SJCRH30 (cell line): ENCODE data around the gene SULT1A3. TPM values are rescaled to one million over a fixed set of nuclear protein-coding genes. Genes with fewer than 3 reads are reported as not detected.
"Not testable (repeated sequence)": the region's sequence is repeated elsewhere in the genome, so short reads cannot be mapped to it uniquely, and the experiment has no call there.

ENCODE experiments used
- DNase-seq, 2 experiments: peaks; one replicate each; pipeline ENCODE4 v3.0.0-alpha.2; 2015 to 2020
- H3K27ac ChIP-seq: fragments of 250-450 bp; sonication (Bioruptor Pico); 2 replicates; pipeline ENCODE4 v1.5.1; 2020; ENCODE audit warnings: mild to moderate bottlenecking, moderate library complexity
- H3K27me3 ChIP-seq: fragments of 250-450 bp; sonication (Bioruptor Pico); 2 replicates; pipeline ENCODE4 v1.5.1; 2020; ENCODE audit warnings: mild to moderate bottlenecking, moderate library complexity
- H3K36me3 ChIP-seq: fragments of 250-450 bp; sonication (Bioruptor Pico); 2 replicates; pipeline ENCODE4 v1.5.1; 2020; ENCODE audit warnings: mild to moderate bottlenecking, moderate library complexity
- H3K4me1 ChIP-seq: fragments of 250-450 bp; sonication (Bioruptor Pico); 2 replicates; pipeline ENCODE4 v1.5.1; 2020; ENCODE audit warnings: mild to moderate bottlenecking, moderate library complexity
- H3K4me3 ChIP-seq: fragments of 250-450 bp; sonication (Bioruptor Pico); 2 replicates; pipeline ENCODE4 v1.5.1; 2020; ENCODE audit warnings: mild to moderate bottlenecking, moderate library complexity
- H3K9me3 ChIP-seq: fragments of 250-450 bp; sonication (Bioruptor Pico); replicated peaks from 2 replicates; pipeline ENCODE4 v1.5.1; 2020; ENCODE audit warnings: mild to moderate bottlenecking, moderate library complexity
- total RNA-seq: library from RNA; depleted of rRNA; stranded (reverse); fragments of >200 nt; shearing (Covaris generic); gene quantifications from 2 replicates; pipeline ENCODE4 v1.2.3, GENCODE V29; 2014

SULT1A3 gene
- total RNA-seq, 1 experiment from 2014 or later, result 4.3 TPM

DNA sequence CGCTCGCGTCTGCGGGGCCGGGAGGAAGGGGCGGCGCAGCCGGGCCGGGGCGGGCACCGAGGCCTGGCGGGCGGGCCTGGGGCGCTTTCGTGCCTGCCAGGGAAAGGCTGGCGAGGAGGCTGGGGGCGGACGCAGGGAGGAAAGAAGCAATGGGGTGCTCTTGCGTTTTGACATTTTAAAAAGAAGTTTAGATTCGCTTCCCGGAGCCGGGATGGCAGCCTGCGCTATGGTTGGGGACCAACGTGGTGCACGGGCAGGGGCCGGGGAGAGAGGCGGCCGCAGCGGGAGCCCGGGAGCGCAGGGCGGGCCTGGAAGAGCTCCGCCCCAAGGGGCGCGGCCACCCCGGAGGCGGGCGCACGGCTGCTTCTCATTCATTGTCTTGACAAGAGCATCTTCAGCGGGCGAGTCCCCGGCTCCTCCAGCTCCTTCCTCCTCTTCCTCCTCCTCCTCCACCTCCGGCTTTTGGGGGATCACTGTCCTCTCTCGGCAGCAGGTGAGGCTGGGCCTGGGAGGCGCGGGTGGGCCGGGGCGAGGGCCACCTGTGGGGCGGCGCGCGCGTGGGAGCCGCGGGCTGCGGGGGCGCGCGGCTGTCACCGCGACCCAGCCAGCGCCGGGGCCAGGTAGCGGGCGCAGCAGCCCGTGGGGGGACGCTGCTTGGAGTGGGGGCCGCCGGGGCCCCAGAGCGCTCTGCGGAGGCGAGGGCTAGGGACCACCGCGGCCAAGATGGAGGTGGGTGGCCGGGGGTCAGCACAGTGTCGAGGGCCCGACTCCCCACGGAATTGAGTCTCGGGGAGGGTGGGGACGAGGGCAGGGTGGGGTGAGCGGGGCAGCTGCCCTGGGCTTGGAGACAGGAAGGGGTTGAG is 15.6 kb upstream of the SULT1A3 start, which contains the start of gene CORO1A:
TSS of gene CORO1A (plus strand) at position 370 of the 863 bp plus-strand sequence. CDS start 1,608 bp downstream, outside the sequence.
- Histone ChIP-seq H3K9me3 (no peaks in the 10 kb centered on the region), H3K36me3 (no peaks in the 10 kb centered on the region), H3K4me1 (peaks cover 9% of the 10 kb centered on the region), H3K27ac (no peak within 1 kb of the TSS), H3K4me3 (peak within 1 kb of the TSS; percentile 69), H3K27me3 (no peaks in the 10 kb centered on the region)
- peak; percentile 77 to 80 for DNase-seq

- peak; percentile 4 to 8 for DNase-seq
- Histone ChIP-seq H3K9me3 (no peaks in the 10 kb centered on the region), H3K4me1 (peaks cover 9% of the 10 kb centered on the region), H3K36me3 (no peaks in the 10 kb centered on the region), H3K4me3 (peak overlapping the region; percentile 69), H3K27ac (no peak overlapping the region), H3K27me3 (no peaks in the 10 kb centered on the region)
Measured at GRCh38 chr16:30184096-30184890, 14.8 kb upstream of the SULT1A3 start.

DNA sequence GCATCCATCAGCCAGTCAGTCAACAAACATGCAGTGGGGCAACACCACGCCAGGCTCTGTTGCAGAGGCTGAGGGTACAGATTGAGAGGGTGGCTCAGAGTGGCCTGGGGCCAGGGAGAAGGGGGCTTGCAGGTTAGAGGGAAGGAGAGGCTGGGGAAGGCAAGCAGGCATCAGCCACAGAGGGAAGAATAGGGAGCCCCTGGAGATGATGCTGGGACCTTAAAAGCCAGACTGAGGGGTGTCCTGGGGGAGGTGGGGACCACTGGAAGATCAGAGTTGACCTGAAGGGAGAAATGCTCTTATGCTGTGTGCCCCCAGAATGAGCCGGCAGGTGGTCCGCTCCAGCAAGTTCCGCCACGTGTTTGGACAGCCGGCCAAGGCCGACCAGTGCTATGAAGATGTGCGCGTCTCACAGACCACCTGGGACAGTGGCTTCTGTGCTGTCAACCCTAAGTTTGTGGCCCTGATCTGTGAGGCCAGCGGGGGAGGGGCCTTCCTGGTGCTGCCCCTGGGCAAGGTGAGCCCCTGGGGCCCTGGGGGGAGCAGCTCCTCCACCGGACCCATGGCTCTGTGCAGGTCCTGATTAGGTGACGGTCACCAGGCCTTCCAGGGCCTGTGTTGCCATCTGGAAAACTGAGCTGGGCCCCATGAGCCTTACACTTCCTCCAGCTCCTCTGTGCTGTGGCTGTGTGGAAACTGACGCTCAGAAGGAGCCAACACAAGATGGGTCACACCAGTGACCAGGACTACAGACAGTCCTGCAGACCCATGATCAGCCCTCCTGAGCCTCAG is 14.0 kb upstream of the SULT1A3 start:
- H3K4me3 ChIP-seq, result no peak overlapping the region
- no peak overlapping the region for H3K27ac ChIP-seq
- H3K36me3 ChIP-seq, result no peaks in the 10 kb centered on the region
- no peaks in the 10 kb centered on the region for H3K27me3 ChIP-seq
- H3K4me1 ChIP-seq, result peaks cover 9% of the 10 kb centered on the region
- DNase-seq, result no peak
- H3K9me3 ChIP-seq, result no peaks in the 10 kb centered on the region

DNA sequence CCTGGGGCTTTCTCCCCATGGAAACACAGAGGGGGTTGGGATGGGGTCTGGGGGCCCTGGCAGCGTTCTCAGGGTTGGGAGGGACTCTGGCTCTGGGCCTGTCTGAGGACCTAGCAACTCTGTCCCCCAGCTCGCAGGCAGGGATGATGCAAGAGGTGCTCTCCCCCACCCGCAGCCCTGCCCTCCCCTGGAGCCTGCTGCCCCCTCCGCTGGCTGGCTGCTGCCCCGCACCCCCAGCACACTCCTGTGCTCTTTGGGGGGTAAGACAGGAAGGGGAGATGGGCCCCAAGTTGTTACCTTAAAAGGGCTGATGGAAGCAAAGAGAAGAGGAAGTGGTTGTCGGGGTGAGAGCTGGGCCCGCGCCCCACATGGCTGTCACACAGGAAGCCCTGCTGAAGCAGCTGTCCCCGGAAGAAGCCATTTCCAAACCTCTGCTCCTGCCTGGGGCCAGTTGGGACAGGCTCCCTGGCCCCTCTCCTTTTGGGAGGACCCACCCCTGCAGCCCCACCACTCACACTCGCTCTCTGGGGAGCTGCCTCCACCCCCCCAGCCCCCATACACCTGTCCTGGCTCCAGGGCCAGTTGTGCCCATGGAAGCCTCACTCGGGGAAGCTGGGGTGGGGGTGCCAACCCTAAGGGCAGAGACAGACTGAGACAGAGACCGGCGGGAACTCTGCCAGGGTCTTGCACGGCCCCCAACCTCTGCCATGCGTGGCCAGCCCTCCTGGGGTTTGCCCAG is 13.2 kb upstream of the SULT1A3 start:
- peaks cover 9% of the 10 kb centered on the region for H3K4me1 ChIP-seq
- H3K9me3 ChIP-seq, result no peaks in the 10 kb centered on the region
- DNase-seq, result peak; percentile 37 to 51
- no peaks in the 10 kb centered on the region for H3K27me3 ChIP-seq
- no peaks in the 10 kb centered on the region for H3K36me3 ChIP-seq
- no peak overlapping the region for H3K27ac ChIP-seq
- H3K4me3 ChIP-seq, result no peak overlapping the region

DNA sequence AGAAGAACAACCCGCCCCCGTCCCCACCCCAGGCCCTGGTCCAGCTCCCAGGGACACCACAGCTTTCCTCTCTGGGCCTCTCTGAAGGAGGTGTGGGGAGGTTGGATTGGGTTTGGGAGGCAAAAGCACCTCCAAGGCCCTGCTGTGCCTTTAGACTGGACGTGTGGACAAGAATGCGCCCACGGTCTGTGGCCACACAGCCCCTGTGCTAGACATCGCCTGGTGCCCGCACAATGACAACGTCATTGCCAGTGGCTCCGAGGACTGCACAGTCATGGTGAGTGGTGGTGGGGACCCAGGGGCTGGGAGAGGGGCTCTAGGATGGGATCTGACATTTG is 12.6 kb upstream of the SULT1A3 start:
- no peaks in the 10 kb centered on the region for H3K27me3 ChIP-seq
- no peaks in the 10 kb centered on the region for H3K36me3 ChIP-seq
- peaks cover 9% of the 10 kb centered on the region for H3K4me1 ChIP-seq
- H3K4me3 ChIP-seq, result no peak overlapping the region
- peak in 1 of 2 experiments; percentile 2 for DNase-seq
- H3K9me3 ChIP-seq, result no peaks in the 10 kb centered on the region
- H3K27ac ChIP-seq, result no peak overlapping the region

- H3K27ac ChIP-seq, result no peak overlapping the region
- DNase-seq, result peak in 1 of 2 experiments; percentile 11
Measured at GRCh38 chr16:30186782-30187555, 12.1 kb upstream of the SULT1A3 start.

GRCh38 chr16:30187556-30187865 is 11.5 kb upstream of the SULT1A3 start:
- no peak for DNase-seq
- H3K27me3 ChIP-seq, result no peaks in the 10 kb centered on the region
- no peaks in the 10 kb centered on the region for H3K36me3 ChIP-seq
- no peak overlapping the region for H3K27ac ChIP-seq
- peaks cover 9% of the 10 kb centered on the region for H3K4me1 ChIP-seq
- H3K4me3 ChIP-seq, result no peak overlapping the region
- no peaks in the 10 kb centered on the region for H3K9me3 ChIP-seq

More at GRCh38 chr16:30186782-30187555, 12.1 kb upstream of the SULT1A3 start:
- Histone ChIP-seq H3K27me3 (no peaks in the 10 kb centered on the region), H3K4me3 (no peak overlapping the region), H3K4me1 (peaks cover 9% of the 10 kb centered on the region), H3K9me3 (no peaks in the 10 kb centered on the region), H3K36me3 (no peaks in the 10 kb centered on the region)

DNA sequence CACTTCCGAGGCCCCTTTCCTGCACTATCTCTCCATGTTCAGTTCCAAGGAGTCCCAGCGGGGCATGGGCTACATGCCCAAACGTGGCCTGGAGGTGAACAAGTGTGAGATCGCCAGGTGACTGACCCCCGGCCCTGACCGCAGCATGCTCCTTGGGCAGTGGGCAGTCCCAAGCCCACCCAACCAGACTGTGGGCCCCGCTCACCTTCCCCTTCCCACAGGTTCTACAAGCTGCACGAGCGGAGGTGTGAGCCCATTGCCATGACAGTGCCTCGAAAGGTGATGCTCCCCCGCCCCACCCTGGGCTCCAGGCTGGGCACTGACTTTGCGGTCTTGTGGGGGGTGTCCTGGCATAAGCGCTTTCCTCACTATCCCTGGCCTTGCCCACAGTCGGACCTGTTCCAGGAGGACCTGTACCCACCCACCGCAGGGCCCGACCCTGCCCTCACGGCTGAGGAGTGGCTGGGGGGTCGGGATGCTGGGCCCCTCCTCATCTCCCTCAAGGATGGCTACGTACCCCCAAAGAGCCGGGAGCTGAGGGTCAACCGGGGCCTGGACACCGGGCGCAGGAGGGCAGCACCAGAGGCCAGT is 11.0 kb upstream of the SULT1A3 start:
- H3K27ac ChIP-seq, result no peak overlapping the region
- no peak for DNase-seq
- no peaks in the 10 kb centered on the region for H3K9me3 ChIP-seq
- H3K36me3 ChIP-seq, result no peaks in the 10 kb centered on the region
- H3K4me3 ChIP-seq, result no peak overlapping the region
- no peaks in the 10 kb centered on the region for H3K27me3 ChIP-seq
- peaks cover 9% of the 10 kb centered on the region for H3K4me1 ChIP-seq

- H3K4me3 ChIP-seq, H3K27ac ChIP-seq, H3K4me1 ChIP-seq, H3K27me3 ChIP-seq, H3K36me3 ChIP-seq, DNase-seq, H3K9me3 ChIP-seq: not testable (repeated sequence)
Measured at GRCh38 chr16:30191158-30191557, 7.9 kb upstream of the SULT1A3 start.

GRCh38 chr16:30193098-30193497 is 6.0 kb upstream of the SULT1A3 start:
- DNase-seq, H3K36me3 ChIP-seq, H3K27ac ChIP-seq, H3K4me1 ChIP-seq, H3K27me3 ChIP-seq, H3K4me3 ChIP-seq, H3K9me3 ChIP-seq: not testable (repeated sequence)

DNA sequence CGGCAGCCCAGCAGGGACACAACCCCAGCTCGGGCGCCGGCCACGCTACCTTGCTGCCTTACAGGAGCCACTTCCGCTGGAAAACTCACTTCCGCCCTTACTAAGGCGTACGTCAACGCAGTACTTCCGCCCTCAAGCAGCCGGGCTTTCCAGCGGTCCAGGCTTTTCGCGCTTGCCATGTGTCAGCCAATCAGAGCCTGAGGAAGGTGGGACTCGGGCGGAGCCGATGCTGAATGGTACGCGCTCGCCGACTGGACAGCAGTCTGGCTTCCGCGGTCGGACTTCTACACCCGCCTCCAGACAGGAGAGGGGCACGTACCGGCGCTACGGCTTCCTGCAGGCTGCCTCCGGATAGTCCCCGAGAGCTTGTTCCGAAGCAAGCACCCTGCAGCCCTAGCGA is 5.4 kb upstream of the SULT1A3 start, which contains the start of the genes BOLA2B and SLX1A:
TSS of gene BOLA2B (minus strand) at position 52 of the 400 bp plus-strand sequence. CDS start 71 bp downstream, outside the sequence.
TSS of gene SLX1A (plus strand) at position 261 of the 400 bp plus-strand sequence. CDS start 210 bp downstream, outside the sequence.
- H3K27ac ChIP-seq, H3K36me3 ChIP-seq, H3K4me1 ChIP-seq, H3K9me3 ChIP-seq, H3K4me3 ChIP-seq, DNase-seq, H3K27me3 ChIP-seq: not testable (repeated sequence)

DNA sequence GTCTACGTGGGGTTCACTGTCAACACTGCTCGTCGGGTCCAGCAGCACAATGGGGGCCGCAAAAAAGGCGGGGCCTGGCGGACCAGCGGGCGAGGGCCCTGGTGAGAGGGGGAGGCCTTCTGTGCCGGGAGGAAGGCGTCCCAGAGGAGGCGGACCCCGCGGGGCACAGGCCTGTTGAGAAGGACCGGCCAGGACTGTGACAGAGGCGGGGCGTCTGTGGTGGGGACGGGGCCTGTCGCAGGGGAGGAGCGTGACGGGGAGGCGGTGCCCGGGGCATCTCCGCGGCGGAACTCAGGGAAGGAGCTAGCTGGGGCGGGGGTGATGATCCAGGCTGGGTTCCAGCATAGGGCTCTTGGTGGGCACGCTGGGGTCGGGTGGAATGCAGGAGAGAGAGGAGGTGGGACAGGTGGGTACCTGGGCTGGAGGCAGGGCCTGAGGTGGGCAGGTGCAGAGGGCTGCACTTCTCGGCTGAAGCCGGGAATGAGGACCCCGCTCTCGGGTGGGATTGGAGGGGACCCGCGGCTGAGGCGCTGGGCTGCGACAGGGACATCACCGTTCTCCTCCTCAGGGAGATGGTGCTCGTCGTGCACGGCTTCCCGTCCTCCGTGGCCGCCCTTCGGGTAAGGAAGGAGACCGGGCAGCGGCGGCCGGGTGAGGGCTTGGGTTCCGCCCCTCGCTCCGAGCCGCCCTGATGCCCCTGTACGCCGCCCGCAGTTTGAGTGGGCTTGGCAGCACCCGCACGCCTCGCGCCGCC is 4.7 kb upstream of the SULT1A3 start:
- not testable (repeated sequence) for H3K4me3 ChIP-seq, DNase-seq

GRCh38 chr16:30197001-30197400 is 2.1 kb upstream of the SULT1A3 start:
- not testable (repeated sequence) for H3K27ac ChIP-seq, H3K4me3 ChIP-seq, DNase-seq, H3K4me1 ChIP-seq, H3K36me3 ChIP-seq, H3K27me3 ChIP-seq, H3K9me3 ChIP-seq

More for the DNA sequence above, 4.7 kb upstream of the SULT1A3 start:
- H3K27me3 ChIP-seq, H3K9me3 ChIP-seq, H3K36me3 ChIP-seq, H3K4me1 ChIP-seq, H3K27ac ChIP-seq: not testable (repeated sequence)
